ENCODE data around the gene ANKH. TPM values are rescaled to one million over a fixed set of nuclear protein-coding genes. Genes with fewer than 3 reads are reported as not detected.

ANKH gene
- total RNA-seq, 1 experiment from 2014 or later = 65.2 TPM

- Histone ChIP-seq H3K4me3 (replicated peaks in 1 of 2; ENCODE audit: low read depth in 1 of 2, low read length in 2 of 2) (no peak overlapping the region), H3K79me2 (ENCODE audit: insufficient read depth, low read length) (peaks cover 88% of the 10 kb centered on the region), H3K9me3 (ENCODE audit: control insufficient read depth in 1 of 2, insufficient read depth in 1 of 2, low read depth in 1 of 2, low read length in 2 of 2) (no peaks in the 10 kb centered on the region), H3K4me2 (ENCODE audit: low read length) (no peak overlapping the region), H3K27ac (ENCODE audit: low read depth, low read length) (no peak overlapping the region), H3K4me1 (ENCODE audit: control insufficient read depth in 1 of 2, insufficient read depth in 2 of 2, low read length in 2 of 2) (no peaks in the 10 kb centered on the region), H3K27me3 (ENCODE audit: insufficient read depth, low read length) (no peaks in the 10 kb centered on the region), H3K9me2 (ENCODE audit: insufficient read depth) (no peaks in the 10 kb centered on the region), H4K20me1 (ENCODE audit: insufficient read depth) (no peaks in the 10 kb centered on the region), H3K36me3 (ENCODE audit: control insufficient read depth in 1 of 2, insufficient read depth in 2 of 2, low read length in 2 of 2) (peaks cover 7 to 8% of the 10 kb centered on the region in 2 experiments; a peak in 3 of 4 replicates), H2AFZ (ENCODE audit: low read depth, low read length, poor library complexity, severe bottlenecking) (no peak overlapping the region), H3K9ac (ENCODE audit: low read length) (no peak overlapping the region)
- BruUV-seq (replicated peaks) = no TSS peak
- ChIA-PET RAD21 (ENCODE audit: low non-redundant PET in 1 of 2, low total read pairs in 2 of 2, uncharacterized antibody in 2 of 2, unreplicated experiment in 2 of 2) (no interaction called here), POLR2A (no interaction called here), CTCF (interaction anchor here (1.4 kb wide), 1 partner anchor 27 kb away, joined by 3 read pairs; no protein-coding TSS in a partner anchor)
- intact Hi-C loops (cut with micrococcal nuclease) = no loop called here
- no peak for TF ChIP-seq JUND (IDR thresholded peaks at IDR 0.05)
- no peak for TF ChIP-seq RAD21 (IDR thresholded peaks at IDR 0.05; ENCODE audit: low read depth)
- no peak for TF ChIP-seq SRF (IDR thresholded peaks at IDR 0.05; ENCODE audit: low read depth)
- no peak for TF ChIP-seq POLR2AphosphoS5 (IDR thresholded peaks at IDR 0.05; ENCODE audit: low read depth, low read length)
- DNase-seq (ENCODE audit: low read depth, low spot score) (no peak), ATAC-seq (no peak)
These were observed 195.7 kb downstream of the ANKH start for GRCh38 chr5:14675865-14676300.

GRCh38 chr5:14674983-14675854, 196.4 kb downstream of the ANKH start:
- peaks cover 7 to 8% of the 10 kb centered on the region in 2 experiments; a peak in 3 of 4 replicates for H3K36me3 ChIP-seq (ENCODE audit: control insufficient read depth in 1 of 2, insufficient read depth in 2 of 2, low read length in 2 of 2)
- ChIA-PET CTCF (interaction anchor here (1.4 kb wide), 1 partner anchor 26 kb away, joined by 3 read pairs; no protein-coding TSS in a partner anchor), POLR2A (no interaction called here), RAD21 (ENCODE audit: low non-redundant PET in 1 of 2, low total read pairs in 2 of 2, uncharacterized antibody in 2 of 2, unreplicated experiment in 2 of 2) (no interaction called here)
- DNase-seq (ENCODE audit: low read depth, low spot score) = no peak
- no peaks in the 10 kb centered on the region for H3K9me3 ChIP-seq (ENCODE audit: control insufficient read depth in 1 of 2, insufficient read depth in 1 of 2, low read depth in 1 of 2, low read length in 2 of 2)
- peaks cover 95% of the 10 kb centered on the region for H3K79me2 ChIP-seq (ENCODE audit: insufficient read depth, low read length)
- TF ChIP-seq SIN3A (IDR thresholded peaks at IDR 0.05; ENCODE audit: low read depth) (no peak), POLR2AphosphoS5 (IDR thresholded peaks at IDR 0.05; ENCODE audit: low read depth, low read length) (no peak), ELF1 (IDR thresholded peaks at IDR 0.05; ENCODE audit: borderline replicate concordance, low read depth) (no peak), ZFX (IDR thresholded peaks at IDR 0.05) (no peak), ZBTB33 (IDR thresholded peaks at IDR 0.05; ENCODE audit: extremely low read depth, insufficient replicate concordance, low read length) (no peak), POLR2A (IDR thresholded peaks at IDR 0.05; ENCODE audit: borderline replicate concordance, extremely low read depth, insufficient read depth, insufficient read length) (no peak), SP1 (IDR thresholded peaks at IDR 0.05; ENCODE audit: low read depth) (no peak)
- H3K9me2 ChIP-seq (ENCODE audit: insufficient read depth) = no peaks in the 10 kb centered on the region
- intact Hi-C loops (cut with micrococcal nuclease) = no loop called here
- no peak overlapping the region for H3K4me2 ChIP-seq (ENCODE audit: low read length)
- H3K9ac ChIP-seq (ENCODE audit: low read length) = no peak overlapping the region
- no peaks in the 10 kb centered on the region for H3K4me1 ChIP-seq (ENCODE audit: control insufficient read depth in 1 of 2, insufficient read depth in 2 of 2, low read length in 2 of 2)
- no peak overlapping the region for H3K27ac ChIP-seq (ENCODE audit: low read depth, low read length)
- no peaks in the 10 kb centered on the region for H4K20me1 ChIP-seq (ENCODE audit: insufficient read depth)
- no TSS peak for BruUV-seq (replicated peaks)
- no peak for ATAC-seq
- no peak overlapping the region for H3K4me3 ChIP-seq (replicated peaks in 1 of 2; ENCODE audit: low read depth in 1 of 2, low read length in 2 of 2)
- H3K27me3 ChIP-seq (ENCODE audit: insufficient read depth, low read length) = no peaks in the 10 kb centered on the region
- H2AFZ ChIP-seq (ENCODE audit: low read depth, low read length, poor library complexity, severe bottlenecking) = no peak overlapping the region
